H9 (cell line): ENCODE data around the gene DLG2. TPM values are rescaled to one million over a fixed set of nuclear protein-coding genes. Genes with fewer than 3 reads are reported as not detected.

Source experiments
- DNase-seq: peaks from one replicate; pipeline ENCODE4 v3.0.0-alpha.2; 2017
- H2AFZ ChIP-seq: one replicate; pipeline ENCODE4 v1.6.1; 2013; ENCODE audit warnings: mild to moderate bottlenecking, low read length, control low read depth, moderate library complexity
- H2AK5ac ChIP-seq: 2 replicates; pipeline ENCODE4 v1.6.1; 2013; ENCODE audit warnings: low read length, control low read depth, mixed read lengths; ENCODE audit not compliant: insufficient read length
- H2BK120ac ChIP-seq: one replicate; pipeline ENCODE4 v1.6.1; 2013; ENCODE audit warnings: low read depth, mild to moderate bottlenecking, low read length, control low read depth, inconsistent platforms; ENCODE audit not compliant: poor library complexity, severe bottlenecking
- H2BK12ac ChIP-seq: 2 replicates; pipeline ENCODE4 v1.6.1; 2013; ENCODE audit warnings: low read length, control low read depth, mixed read lengths, low read depth; ENCODE audit not compliant: insufficient read length
- H2BK15ac ChIP-seq: 2 replicates; pipeline ENCODE4 v1.6.1; 2013; ENCODE audit warnings: low read depth, low read length, control low read depth
- H2BK20ac ChIP-seq: one replicate; pipeline ENCODE4 v1.6.1; 2013; ENCODE audit warnings: low read depth, mild to moderate bottlenecking, low read length, control low read depth, inconsistent platforms; ENCODE audit not compliant: poor library complexity, severe bottlenecking
- H2BK5ac ChIP-seq: 2 replicates; pipeline ENCODE4 v1.6.1; 2013; ENCODE audit warnings: low read length, control low read depth, mixed read lengths; ENCODE audit not compliant: insufficient read length
- H3K14ac ChIP-seq: 2 replicates; pipeline ENCODE4 v1.6.1; 2013; ENCODE audit warnings: low read length, control low read depth; ENCODE audit not compliant: insufficient read depth
- H3K18ac ChIP-seq: 2 replicates; pipeline ENCODE4 v1.6.1; 2013; ENCODE audit warnings: low read depth, mild to moderate bottlenecking, mixed read lengths, low read length, control low read depth; ENCODE audit not compliant: insufficient read length
- H3K23ac ChIP-seq: 2 replicates; pipeline ENCODE4 v1.6.1; 2013; ENCODE audit warnings: low read length, control low read depth, mixed read lengths, low read depth; ENCODE audit not compliant: insufficient read length
- H3K23me2 ChIP-seq: 2 replicates; pipeline ENCODE4 v1.6.1; 2013; ENCODE audit warnings: low read depth, mild to moderate bottlenecking, mixed read lengths, low read length, control low read depth; ENCODE audit not compliant: insufficient read length, poor library complexity, severe bottlenecking
- H3K27ac ChIP-seq: 2 replicates; pipeline ENCODE4 v1.5.1; 2013; ENCODE audit warnings: low read length, control low read depth, mixed read lengths, low read depth; ENCODE audit not compliant: insufficient read length
- H3K27me3 ChIP-seq: 2 replicates; pipeline ENCODE4 v1.6.1; 2013; ENCODE audit warnings: low read length, control low read depth, inconsistent platforms; ENCODE audit not compliant: insufficient read depth
- H3K4ac ChIP-seq: 2 replicates; pipeline ENCODE4 v1.6.1; 2013; ENCODE audit warnings: low read depth, mild to moderate bottlenecking, control low read depth, inconsistent platforms, low read length, moderate library complexity
- H3K4me1 ChIP-seq: 2 replicates; pipeline ENCODE4 v1.6.1; 2013; ENCODE audit warnings: low read length, control low read depth, inconsistent platforms; ENCODE audit not compliant: insufficient read depth
- H3K4me2 ChIP-seq: 2 replicates; pipeline ENCODE4 v1.6.1; 2013; ENCODE audit warnings: low read length, control low read depth, mixed read lengths; ENCODE audit not compliant: insufficient read length, insufficient read depth
- H3K56ac ChIP-seq: 2 replicates; pipeline ENCODE4 v1.6.1; 2013; ENCODE audit warnings: low read depth, mild to moderate bottlenecking, mixed read lengths, low read length, control low read depth; ENCODE audit not compliant: insufficient read length
- H3K79me1 ChIP-seq: 2 replicates; pipeline ENCODE4 v1.6.1; 2013; ENCODE audit warnings: low read depth, mild to moderate bottlenecking, moderate library complexity, low read length, control low read depth, inconsistent platforms; ENCODE audit not compliant: insufficient read depth, poor library complexity, severe bottlenecking
- H3K79me2 ChIP-seq: 2 replicates; pipeline ENCODE4 v1.6.1; 2013; ENCODE audit warnings: low read length, control low read depth, inconsistent platforms; ENCODE audit not compliant: insufficient read depth
- H3K9ac ChIP-seq: 2 replicates; pipeline ENCODE4 v1.6.1; 2013; ENCODE audit warnings: low read length, control low read depth, mixed read lengths; ENCODE audit not compliant: insufficient read length; ENCODE audit errors: extremely low read depth
- H3K9me3 ChIP-seq: one replicate; pipeline ENCODE4 v1.6.1; 2013; ENCODE audit warnings: low read depth, low read length, inconsistent platforms; ENCODE audit not compliant: control insufficient read depth
- H3T11ph ChIP-seq: one replicate; pipeline ENCODE4 v1.6.1; 2013; ENCODE audit warnings: mild to moderate bottlenecking, low read length, control low read depth, inconsistent platforms
- H4K20me1 ChIP-seq: one replicate; pipeline ENCODE4 v1.6.1; 2013; ENCODE audit not compliant: control insufficient read depth, insufficient read length, insufficient read depth
- H4K5ac ChIP-seq: 2 replicates; pipeline ENCODE4 v1.6.1; 2013; ENCODE audit warnings: low read depth, mild to moderate bottlenecking, mixed read lengths, low read length, control low read depth; ENCODE audit not compliant: insufficient read length
- H4K8ac ChIP-seq: replicated peaks from 2 replicates; pipeline ENCODE4 v1.6.1; 2013; ENCODE audit warnings: low read length, control low read depth, mixed read lengths, low read depth; ENCODE audit not compliant: insufficient read length
- H4K91ac ChIP-seq: 2 replicates; pipeline ENCODE4 v1.6.1; 2013; ENCODE audit warnings: low read depth, mild to moderate bottlenecking, moderate library complexity, mixed read lengths, low read length, control low read depth; ENCODE audit not compliant: insufficient read length
- H3K27ac Mint-ChIP-seq, 3 experiments: 2 replicates in 2 of 3; 3 replicates in 1 of 3; pipeline ENCODE4 v1.8.0; 2020 to 2021; ENCODE audit warnings: mixed read lengths in 3 of 3, mild to moderate bottlenecking in 1 of 3, moderate library complexity in 1 of 3
- H3K27me3 Mint-ChIP-seq: 2 replicates; pipeline ENCODE4 v1.8.0; 2021; ENCODE audit warnings: low read depth, mild to moderate bottlenecking, moderate library complexity, mixed read lengths
- H3K36me3 Mint-ChIP-seq, 3 experiments: 2 replicates in 2 of 3; 3 replicates in 1 of 3; pipeline ENCODE4 v1.8.0; 2020 to 2021; ENCODE audit warnings: low read depth in 3 of 3, mixed read lengths in 3 of 3; ENCODE audit not compliant: insufficient read depth in 1 of 3
- H3K4me1 Mint-ChIP-seq, 2 experiments: 2 replicates each; pipeline ENCODE4 v1.8.0; 2020; ENCODE audit warnings: mixed read lengths in 2 of 2
- H3K4me3 Mint-ChIP-seq, 2 experiments: 2 replicates in 1 of 2; 3 replicates in 1 of 2; pipeline ENCODE4 v1.8.0; 2020 to 2021; ENCODE audit warnings: mild to moderate bottlenecking in 2 of 2, mixed read lengths in 2 of 2, moderate library complexity in 1 of 2
- H3K9me3 Mint-ChIP-seq, 2 experiments: 2 replicates in 1 of 2; 3 replicates in 1 of 2; pipeline ENCODE4 v1.8.0; 2020; ENCODE audit warnings: mild to moderate bottlenecking in 2 of 2, mixed read lengths in 2 of 2, moderate library complexity in 1 of 2
- WGBS: extraction: QIAGEN DNeasy Blood & Tissue Kit; methylation state at CpG from one replicate; pipeline ENCODE4 v1.1.7; 2013; ENCODE audit warnings: missing lambda C conversion rate, low lambda C conversion rate, mixed read lengths; ENCODE audit not compliant: insufficient read length; ENCODE audit errors: extremely low coverage; 5-methylcytosine and 5-hydroxymethylcytosine counted together
- total RNA-seq: library from RNA; stranded (reverse); gene quantifications from 2 replicates; pipeline ENCODE4 v1.2.1, GENCODE V29; 2021
- TF ChIP-seq, protein P1 (sequence below): fragments of 200-600 bp; sonication (generic); conservative IDR thresholded peaks from 3 replicates; pipeline ENCODE4 v1.8.0; 2021; ENCODE audit warnings: antibody characterized with exemption, mild to moderate bottlenecking

DLG2 gene
- total RNA-seq, 1 experiment from 2014 or later = 8.0 TPM

DNA sequence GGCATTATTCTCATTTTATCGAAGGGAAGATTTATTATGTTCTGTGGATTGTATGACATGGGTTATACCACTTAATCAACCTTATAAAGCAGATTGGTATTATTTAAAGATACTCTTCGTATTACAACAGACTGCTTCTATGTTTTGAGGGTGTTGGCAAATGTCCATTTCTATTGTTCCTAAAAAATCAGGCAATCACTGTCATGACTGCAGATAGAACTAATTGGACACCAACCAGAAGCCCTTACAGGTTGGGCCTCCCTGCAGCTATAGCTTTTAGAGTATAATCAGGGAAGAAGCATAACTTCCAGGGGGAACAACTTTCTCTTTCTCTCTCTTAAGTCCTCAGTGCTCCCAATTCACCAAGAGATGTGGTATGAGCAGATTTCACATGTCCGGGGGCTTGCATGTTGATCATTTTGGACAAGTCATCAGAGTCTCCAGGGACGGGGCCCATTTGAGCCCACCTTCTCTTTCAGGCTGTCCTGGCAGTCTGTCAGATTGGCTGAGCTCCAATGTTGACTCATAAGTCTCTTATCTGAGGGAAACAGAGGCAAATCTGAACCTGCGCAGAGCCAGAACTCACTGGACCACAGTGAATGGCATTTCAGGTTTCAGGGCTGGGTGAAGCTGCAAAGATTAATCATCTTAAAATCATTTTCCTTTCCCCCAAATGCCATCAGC lies 2077.0 kb downstream of the DLG2 start:
- TF ChIP-seq, protein P1, sequence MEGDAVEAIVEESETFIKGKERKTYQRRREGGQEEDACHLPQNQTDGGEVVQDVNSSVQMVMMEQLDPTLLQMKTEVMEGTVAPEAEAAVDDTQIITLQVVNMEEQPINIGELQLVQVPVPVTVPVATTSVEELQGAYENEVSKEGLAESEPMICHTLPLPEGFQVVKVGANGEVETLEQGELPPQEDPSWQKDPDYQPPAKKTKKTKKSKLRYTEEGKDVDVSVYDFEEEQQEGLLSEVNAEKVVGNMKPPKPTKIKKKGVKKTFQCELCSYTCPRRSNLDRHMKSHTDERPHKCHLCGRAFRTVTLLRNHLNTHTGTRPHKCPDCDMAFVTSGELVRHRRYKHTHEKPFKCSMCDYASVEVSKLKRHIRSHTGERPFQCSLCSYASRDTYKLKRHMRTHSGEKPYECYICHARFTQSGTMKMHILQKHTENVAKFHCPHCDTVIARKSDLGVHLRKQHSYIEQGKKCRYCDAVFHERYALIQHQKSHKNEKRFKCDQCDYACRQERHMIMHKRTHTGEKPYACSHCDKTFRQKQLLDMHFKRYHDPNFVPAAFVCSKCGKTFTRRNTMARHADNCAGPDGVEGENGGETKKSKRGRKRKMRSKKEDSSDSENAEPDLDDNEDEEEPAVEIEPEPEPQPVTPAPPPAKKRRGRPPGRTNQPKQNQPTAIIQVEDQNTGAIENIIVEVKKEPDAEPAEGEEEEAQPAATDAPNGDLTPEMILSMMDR = no peak
- H3K23ac ChIP-seq = no peak overlapping the region
- no peak overlapping the region for H3K14ac ChIP-seq
- H3K27ac ChIP-seq = no peak overlapping the region
- no peak overlapping the region for H2BK15ac ChIP-seq
- no peak overlapping the region for H3K4me3 Mint-ChIP-seq
- H3K9ac ChIP-seq = no peak overlapping the region
- no peak overlapping the region for H2BK120ac ChIP-seq
- no peak overlapping the region for H3K4ac ChIP-seq
- no peak overlapping the region for H2AFZ ChIP-seq
- H3K56ac ChIP-seq = no peak overlapping the region
- H3K36me3 Mint-ChIP-seq = no peaks in the 10 kb centered on the region
- no peak overlapping the region for H3K4me2 ChIP-seq
- no peak overlapping the region for H4K91ac ChIP-seq
- H2AK5ac ChIP-seq = no peak overlapping the region
- no peak overlapping the region for H2BK20ac ChIP-seq
- H3K18ac ChIP-seq = no peak overlapping the region
- no peaks in the 10 kb centered on the region for H3K9me3 ChIP-seq
- H3K27ac Mint-ChIP-seq = no peak overlapping the region
- no peaks in the 10 kb centered on the region for H3K27me3 ChIP-seq
- H3T11ph ChIP-seq = no peak overlapping the region
- no peaks in the 10 kb centered on the region for H3K79me1 ChIP-seq
- H4K5ac ChIP-seq = no peak overlapping the region
- no peaks in the 10 kb centered on the region for H3K9me3 Mint-ChIP-seq
- no peaks in the 10 kb centered on the region for H4K20me1 ChIP-seq
- H3K4me1 ChIP-seq = 0 out of 2 replicates have a peak, but pooled peaks cover 3% of the 10 kb centered on the region
- peaks cover 6 to 9% of the 10 kb centered on the region in 2 experiments for H3K4me1 Mint-ChIP-seq
- no peak overlapping the region for H2BK5ac ChIP-seq
- no peaks in the 10 kb centered on the region for H3K79me2 ChIP-seq
- DNase-seq = no peak
- no peaks in the 10 kb centered on the region; the same call in 1 of the 2 replicates for H3K27me3 Mint-ChIP-seq
- no peaks in the 10 kb centered on the region for H3K23me2 ChIP-seq
- WGBS = no CpG with 5 or more reads among the region's 5 CpGs
- no peak overlapping the region for H2BK12ac ChIP-seq
- no peak overlapping the region for H4K8ac ChIP-seq
